MM.1S (cell line): Measurements from ENCODE around the gene MAP4.

Source experiments
- EZH2 ChIP-seq: fragments of 300-600 bp; sonication (generic); optimal IDR thresholded peaks from 2 replicates; pipeline ENCODE3; 2017; ENCODE audit warnings: low read depth, mild to moderate bottlenecking, antibody characterized with exemption, low read length, mixed read lengths
- EZH2phosphoT487 ChIP-seq: fragments of 300-600 bp; sonication (generic); IDR thresholded peaks from 2 replicates; pipeline ENCODE4 v1.6.1; 2018; ENCODE audit warnings: antibody characterized with exemption, low read length

- TF ChIP-seq EZH2phosphoT487, result no peak
- no peak for TF ChIP-seq EZH2
Measured at GRCh38 chr3:47870702-47871260, 145.4 kb downstream of the MAP4 start.
